K562 (cell line): ENCODE measurements around the gene RPL39L. TPM values are rescaled to one million over a fixed set of nuclear protein-coding genes. Genes with fewer than 3 reads are reported as not detected.

ENCODE experiments used
- ATAC-seq: fragments of 200-7000 bp; cut with Tn5 transposase; 3 replicates; pipeline ENCODE4 v1.9.1; 2020; ENCODE audit warnings: moderate library complexity
- BruUV-seq: library from RNA; stranded (reverse); fragments of 400-500 nt; replicated peaks from 2 replicates; lab custom pipeline; 2021; lab: Mats Ljungman, UMichigan
- CTCF ChIA-PET: fragments of 300-600 bp; formaldehyde crosslinking; extraction: SDS; loops from one replicate; lab custom pipeline; 2021; ENCODE audit warnings: low intra/inter-chr PET ratio; lab: Yijun Ruan, JAX
- POLR2A ChIA-PET: fragments of 300-600, 350-650 bp; sonication (Branson Sonifier 250); formaldehyde crosslinking; extraction: SDS; loops from one replicate; lab custom pipeline; 2021; ENCODE audit warnings: antibody characterized with exemption, inconsistent platforms; lab: Yijun Ruan, JAX
- DNase-seq, 4 experiments: peaks; one replicate each; pipeline versions ENCODE4 v3.0.0 to v3.0.0-alpha.2; 2011 to 2018; ENCODE audit warnings: low spot score in 3 of 4, mixed read lengths in 3 of 4; ENCODE audit errors: extremely low read depth in 1 of 4
- FAIRE-seq: peaks from 2 replicates; lab custom pipeline; 2011; peaks lifted over from hg19 to GRCh38; lab: Jason Lieb, UNC
- H2AFZ ChIP-seq: 2 replicates; pipeline ENCODE4 v1.6.0; 2011; ENCODE audit warnings: low read depth, low read length, control low read depth, inconsistent platforms
- H3K27ac ChIP-seq: fragments of 200-600 bp; 3 replicates; pipeline ENCODE4 v1.8.0; 2011; ENCODE audit warnings: low read depth, mild to moderate bottlenecking, control low read depth, inconsistent platforms, low read length, moderate library complexity, mixed read lengths; ENCODE audit errors: extremely low read depth
- H3K27me3 ChIP-seq, 2 experiments: fragments of 300-600 bp in 1 of 2; 2 replicates in 1 of 2; 3 replicates in 1 of 2; pipeline versions ENCODE4 v1.6.0 to v1.8.0; 2011; ENCODE audit warnings: inconsistent platforms in 2 of 2, low read length in 2 of 2, mild to moderate bottlenecking in 1 of 2, mixed read lengths in 1 of 2, moderate library complexity in 1 of 2; ENCODE audit not compliant: control insufficient read depth in 2 of 2, insufficient read depth in 2 of 2
- H3K36me3 ChIP-seq: fragments of 300-600 bp; 3 replicates; pipeline ENCODE4 v1.8.0; 2011; ENCODE audit warnings: mild to moderate bottlenecking, low read length, inconsistent platforms; ENCODE audit not compliant: control insufficient read depth, insufficient read depth
- H3K4me1 ChIP-seq, 2 experiments: fragments of 200-600 bp in 1 of 2; replicated peaks in 1 of 2; 2 replicates in 1 of 2; 3 replicates in 1 of 2; pipeline versions ENCODE4 v1.5.1 to v1.8.0; 2011; ENCODE audit warnings: inconsistent platforms in 2 of 2, low read length in 2 of 2, mild to moderate bottlenecking in 1 of 2, mixed read lengths in 1 of 2, moderate library complexity in 1 of 2; ENCODE audit not compliant: control insufficient read depth in 2 of 2, insufficient read depth in 2 of 2
- H3K4me2 ChIP-seq: 2 replicates; pipeline ENCODE4 v1.6.1; 2011; ENCODE audit warnings: low read length, control low read depth, inconsistent platforms, mixed read lengths; ENCODE audit not compliant: insufficient read depth
- H3K4me3 ChIP-seq: fragments of 200-600 bp; sonication (generic), shearing (Covaris generic); 2 replicates; pipeline ENCODE4 v1.5.1; 2016; ENCODE audit warnings: control low read depth, inconsistent platforms
- H3K79me2 ChIP-seq: fragments of 200-600 bp; 3 replicates; pipeline ENCODE4 v1.8.0; 2011; ENCODE audit warnings: low read length, inconsistent platforms; ENCODE audit not compliant: control insufficient read depth, insufficient read depth
- H3K9ac ChIP-seq, 2 experiments: 2 replicates each; pipeline versions ENCODE4 v1.6.0 to v1.6.1; 2011; ENCODE audit warnings: low read depth in 2 of 2, low read length in 2 of 2, control low read depth in 1 of 2, inconsistent platforms in 1 of 2, mild to moderate bottlenecking in 1 of 2, mixed read lengths in 1 of 2; ENCODE audit not compliant: insufficient read depth in 1 of 2
- H3K9me1 ChIP-seq: one replicate; pipeline ENCODE4 v1.6.0; 2011; ENCODE audit warnings: inconsistent platforms, mild to moderate bottlenecking, low read length, moderate library complexity; ENCODE audit not compliant: control insufficient read depth, insufficient read depth
- H3K9me3 ChIP-seq: replicated peaks from 2 replicates; pipeline ENCODE4 v1.5.1; 2011; ENCODE audit warnings: low read depth, low read length, inconsistent platforms; ENCODE audit not compliant: control insufficient read depth, insufficient read depth
- H4K20me1 ChIP-seq: replicated peaks from 2 replicates; pipeline ENCODE4 v1.6.1; 2011; ENCODE audit warnings: low read length, inconsistent platforms, mixed read lengths; ENCODE audit not compliant: control insufficient read depth, insufficient read depth
- RHOXF2B ChIP-seq: fragments of 250-450 bp; sonication (Bioruptor Pico); conservative IDR thresholded peaks from 2 replicates; pipeline ENCODE4 v1.5.1; 2021
- ZNF316 ChIP-seq: fragments of 450-650 bp; IDR thresholded peaks from 2 replicates; pipeline ENCODE4 v1.6.1; 2016
- WGBS: fragments of 100-300 bp; shearing (Covaris generic); methylation state at CpG from one replicate; pipeline ENCODE4 v1.1.6; 2016; ENCODE audit warnings: low coverage, mixed read lengths; ENCODE audit not compliant: insufficient coverage; ENCODE audit errors: missing lambda C conversion rate; 5-methylcytosine and 5-hydroxymethylcytosine counted together
- in situ Hi-C: fragments of 300-500 bp; cut with MboI; formaldehyde crosslinking; loops from 4 replicates; pipeline ENCODE4 v1.15.0; 2018; ENCODE audit warnings: inconsistent platforms, mixed read lengths
- intact Hi-C: fragments of 100-400 bp; cut with micrococcal nuclease; formaldehyde crosslinking; loops from 2 replicates; pipeline ENCODE4 v1.14.2; 2022
- polyA plus RNA-seq, 8 experiments: library from polyadenylated mRNA; depleted of rRNA in 4 of 8; stranded (reverse) in 5 of 8; unstranded in 3 of 8; fragments of >200 nt; fragmentation: Nextera tagmentation in 2 of 8; fragmentation: Illumina TruSeq in 1 of 8; extraction: Ambion mirVana in 2 of 8; extraction: Trizol in 1 of 8; gene quantifications; 2 replicates each; pipeline versions ENCODE4 v1.2.1 to v1.2.3, GENCODE V29; 2011 to 2014; ENCODE audit warnings: inconsistent platforms in 1 of 8, missing spikeins in 1 of 8
- total RNA-seq, 7 experiments: library from RNA; depleted of rRNA in 6 of 7; stranded (reverse); fragments of >200 nt in 6 of 7; fragmentation: Illumina TruSeq in 2 of 7; extraction: Trizol in 2 of 7; gene quantifications; 2 replicates each; pipeline versions ENCODE4 v1.2.1 to v1.2.3, GENCODE V29; 2011 to 2021; ENCODE audit warnings: low replicate concordance in 1 of 7
- TF ChIP-seq, protein P1 (sequence below): fragments of 450-650 bp; formaldehyde crosslinking; IDR thresholded peaks from 2 replicates; pipeline ENCODE4 v1.4.0; 2020; ENCODE audit warnings: mild to moderate bottlenecking, mixed read lengths

Gene RPL39L
- total and polyA plus RNA-seq, 9 of the 15 experiments (the other 6 are each of a cell fraction or from before 2014, with no cell fraction given), result 15.0 to 122 (median 45.5) TPM

- Histone ChIP-seq H3K4me1 (peaks cover 3 to 15% of the 10 kb centered on the region in 2 experiments; a peak in 3 of 5 replicates), H3K27me3 (peaks cover 10 to 15% of the 10 kb centered on the region in 2 experiments; a peak in 3 of 5 replicates), H3K9ac (no peak overlapping the region), H3K9me3 (no peaks in the 10 kb centered on the region), H4K20me1 (no peaks in the 10 kb centered on the region), H3K79me2 (no peaks in the 10 kb centered on the region), H2AFZ (no peak overlapping the region), H3K27ac (no peak overlapping the region), H3K36me3 (no peaks in the 10 kb centered on the region), H3K4me2 (no peak overlapping the region), H3K4me3 (no peak overlapping the region), H3K9me1 (no peaks in the 10 kb centered on the region)
- intact Hi-C loops (no loop called here), in situ Hi-C loops (no loop called here)
- FAIRE-seq (no peak), ATAC-seq (no peak), DNase-seq (no peak)
- TF ChIP-seq RHOXF2B (no peak), ZNF316 (0 out of 2 replicates have a peak, but pooled peaks have one; percentile 5)
- TF ChIP-seq, protein P1, sequence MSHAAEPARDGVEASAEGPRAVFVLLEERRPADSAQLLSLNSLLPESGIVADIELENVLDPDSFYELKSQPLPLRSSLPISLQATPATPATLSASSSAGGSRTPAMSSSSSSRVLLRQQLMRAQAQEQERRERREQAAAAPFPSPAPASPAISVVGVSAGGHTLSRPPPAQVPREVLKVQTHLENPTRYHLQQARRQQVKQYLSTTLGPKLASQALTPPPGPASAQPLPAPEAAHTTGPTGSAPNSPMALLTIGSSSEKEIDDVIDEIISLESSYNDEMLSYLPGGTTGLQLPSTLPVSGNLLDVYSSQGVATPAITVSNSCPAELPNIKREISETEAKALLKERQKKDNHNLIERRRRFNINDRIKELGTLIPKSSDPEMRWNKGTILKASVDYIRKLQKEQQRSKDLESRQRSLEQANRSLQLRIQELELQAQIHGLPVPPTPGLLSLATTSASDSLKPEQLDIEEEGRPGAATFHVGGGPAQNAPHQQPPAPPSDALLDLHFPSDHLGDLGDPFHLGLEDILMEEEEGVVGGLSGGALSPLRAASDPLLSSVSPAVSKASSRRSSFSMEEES (CRISPR knock-in tag), result peak; percentile 63
- ChIA-PET CTCF (no interaction called here), POLR2A (interaction anchor here (0.6 to 1.4 kb wide), 3 partner anchors 14 to 40 kb away, joined by 3 read pairs; partner anchors contain the start of gene RTP1)
- BruUV-seq, result no TSS peak
- WGBS, result 0% methylated on average over 7 of the region's 7 CpGs
These were observed 44.0 kb upstream of the RPL39L start for GRCh38 chr3:187183210-187183862.
